ENCODE measurements around the gene IL37.

Gene IL37, protein sequence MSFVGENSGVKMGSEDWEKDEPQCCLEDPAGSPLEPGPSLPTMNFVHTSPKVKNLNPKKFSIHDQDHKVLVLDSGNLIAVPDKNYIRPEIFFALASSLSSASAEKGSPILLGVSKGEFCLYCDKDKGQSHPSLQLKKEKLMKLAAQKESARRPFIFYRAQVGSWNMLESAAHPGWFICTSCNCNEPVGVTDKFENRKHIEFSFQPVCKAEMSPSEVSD

DNA sequence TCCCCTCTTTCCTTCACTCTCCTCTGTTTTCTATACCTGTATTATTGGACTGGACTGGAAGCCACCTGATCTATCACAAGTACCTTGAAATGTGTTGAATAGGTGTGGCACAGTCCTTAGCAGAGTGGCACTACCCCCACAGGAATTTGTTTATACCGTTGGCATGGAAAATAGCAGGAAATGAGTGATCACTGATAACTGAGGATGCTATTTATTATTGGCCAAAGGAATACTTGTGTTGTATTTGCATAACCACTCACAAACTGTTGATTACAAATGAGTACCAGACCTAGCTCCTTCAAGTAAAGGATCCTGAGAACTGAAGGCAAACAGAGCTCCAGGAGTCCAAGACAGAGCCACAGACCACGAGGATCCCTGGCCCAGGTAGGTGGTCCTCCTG, at the start of gene IL37:
IL37 (plus strand) TSS at position 301 of the 400 bp plus-strand sequence. CDS start 1,848 bp downstream, outside the sequence.
- TF ChIP-seq POLR2A (IDR thresholded peaks at IDR 0.05; ENCODE audit: extremely low read depth, insufficient read length) (no peak), MYC (IDR thresholded peaks at IDR 0.05; ENCODE audit: low read depth, low read length) (no peak)
- TF ChIP-seq, protein P1, sequence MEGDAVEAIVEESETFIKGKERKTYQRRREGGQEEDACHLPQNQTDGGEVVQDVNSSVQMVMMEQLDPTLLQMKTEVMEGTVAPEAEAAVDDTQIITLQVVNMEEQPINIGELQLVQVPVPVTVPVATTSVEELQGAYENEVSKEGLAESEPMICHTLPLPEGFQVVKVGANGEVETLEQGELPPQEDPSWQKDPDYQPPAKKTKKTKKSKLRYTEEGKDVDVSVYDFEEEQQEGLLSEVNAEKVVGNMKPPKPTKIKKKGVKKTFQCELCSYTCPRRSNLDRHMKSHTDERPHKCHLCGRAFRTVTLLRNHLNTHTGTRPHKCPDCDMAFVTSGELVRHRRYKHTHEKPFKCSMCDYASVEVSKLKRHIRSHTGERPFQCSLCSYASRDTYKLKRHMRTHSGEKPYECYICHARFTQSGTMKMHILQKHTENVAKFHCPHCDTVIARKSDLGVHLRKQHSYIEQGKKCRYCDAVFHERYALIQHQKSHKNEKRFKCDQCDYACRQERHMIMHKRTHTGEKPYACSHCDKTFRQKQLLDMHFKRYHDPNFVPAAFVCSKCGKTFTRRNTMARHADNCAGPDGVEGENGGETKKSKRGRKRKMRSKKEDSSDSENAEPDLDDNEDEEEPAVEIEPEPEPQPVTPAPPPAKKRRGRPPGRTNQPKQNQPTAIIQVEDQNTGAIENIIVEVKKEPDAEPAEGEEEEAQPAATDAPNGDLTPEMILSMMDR (IDR thresholded peaks at IDR 0.05; ENCODE audit: low read depth, low read length), result no peak
- TF ChIP-seq, protein P2, sequence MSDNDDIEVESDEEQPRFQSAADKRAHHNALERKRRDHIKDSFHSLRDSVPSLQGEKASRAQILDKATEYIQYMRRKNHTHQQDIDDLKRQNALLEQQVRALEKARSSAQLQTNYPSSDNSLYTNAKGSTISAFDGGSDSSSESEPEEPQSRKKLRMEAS (IDR thresholded peaks at IDR 0.05; ENCODE audit: low read depth, low read length), result no peak
- no peak for DNase-seq (ENCODE audit: low read depth)

DNA sequence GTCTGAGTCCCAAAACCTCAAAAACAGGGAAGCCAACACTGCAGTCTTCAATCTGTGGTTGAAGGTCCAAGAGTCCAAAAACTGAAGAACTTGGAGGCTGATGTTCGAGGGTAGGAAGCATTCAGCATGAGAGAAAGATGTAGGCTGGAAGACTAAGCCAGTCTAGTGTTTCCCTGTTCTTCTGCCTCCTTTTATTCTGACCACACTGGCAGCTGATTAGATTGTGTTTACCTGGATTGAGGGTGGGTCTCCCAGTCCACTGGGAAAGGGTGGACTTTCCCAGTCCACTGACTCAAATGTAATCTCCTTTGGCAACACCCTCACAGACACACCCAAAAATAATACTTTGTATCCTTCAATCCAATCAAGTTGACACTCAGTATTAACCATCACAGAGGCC, 46.9 kb upstream of the IL37 start:
- no peak for TF ChIP-seq MYC (IDR thresholded peaks at IDR 0.05; ENCODE audit: low read depth, low read length)
- TF ChIP-seq, protein P2 (IDR thresholded peaks at IDR 0.05; ENCODE audit: low read depth, low read length), result no peak
- TF ChIP-seq, protein P1 (IDR thresholded peaks at IDR 0.05; ENCODE audit: low read depth, low read length), result no peak
- no peak for TF ChIP-seq POLR2A (IDR thresholded peaks at IDR 0.05; ENCODE audit: extremely low read depth, insufficient read length)
- DNase-seq (ENCODE audit: low read depth), result no peak
- no peak overlapping the region for H3K4me3 ChIP-seq (ENCODE audit: low read depth, low read length)

More for the DNA sequence above, at the start of gene IL37:
- H3K4me3 ChIP-seq (ENCODE audit: low read depth, low read length), result no peak within 1 kb of the TSS

DNA sequence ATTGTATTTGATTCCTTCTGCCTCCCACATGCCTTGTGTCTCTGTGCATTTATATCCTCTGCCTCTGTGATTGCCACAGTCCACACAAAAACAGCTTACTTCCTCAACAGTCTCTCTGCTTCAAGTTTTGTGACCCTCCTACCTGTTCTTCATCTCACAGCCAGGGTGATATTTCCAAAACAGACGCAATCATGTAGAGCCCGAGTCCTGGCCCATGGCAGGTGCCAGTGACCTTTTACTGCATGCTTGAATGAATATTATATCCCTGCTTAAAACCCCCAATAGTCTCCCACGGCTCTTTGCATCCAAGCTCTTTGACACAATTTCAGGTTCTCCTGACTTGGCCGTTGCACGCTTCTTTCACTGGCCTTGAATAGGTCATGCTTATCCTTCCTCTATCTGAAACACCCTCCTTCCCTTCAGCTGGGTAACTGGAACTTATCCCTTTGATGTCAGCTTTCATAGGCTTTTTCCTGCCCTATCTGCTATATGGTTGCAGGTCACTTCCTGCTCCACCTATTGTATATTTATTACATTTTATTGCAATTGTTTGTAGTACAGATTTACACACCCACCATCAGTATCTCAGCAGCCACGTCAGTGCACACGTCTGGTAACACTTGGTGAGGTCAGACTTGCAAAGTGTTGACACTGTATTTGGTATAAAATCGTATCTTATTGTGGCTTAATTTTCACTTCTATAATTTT, 44.7 kb upstream of the IL37 start:
- no peak overlapping the region for H3K4me3 ChIP-seq (ENCODE audit: low read depth, low read length)
- TF ChIP-seq, protein P2 (IDR thresholded peaks at IDR 0.05; ENCODE audit: low read depth, low read length), result no peak
- TF ChIP-seq MYC (IDR thresholded peaks at IDR 0.05; ENCODE audit: low read depth, low read length) (no peak), POLR2A (IDR thresholded peaks at IDR 0.05; ENCODE audit: extremely low read depth, insufficient read length) (no peak)
- TF ChIP-seq, protein P1 (IDR thresholded peaks at IDR 0.05; ENCODE audit: low read depth, low read length), result no peak
- DNase-seq (ENCODE audit: low read depth), result no peak

DNA sequence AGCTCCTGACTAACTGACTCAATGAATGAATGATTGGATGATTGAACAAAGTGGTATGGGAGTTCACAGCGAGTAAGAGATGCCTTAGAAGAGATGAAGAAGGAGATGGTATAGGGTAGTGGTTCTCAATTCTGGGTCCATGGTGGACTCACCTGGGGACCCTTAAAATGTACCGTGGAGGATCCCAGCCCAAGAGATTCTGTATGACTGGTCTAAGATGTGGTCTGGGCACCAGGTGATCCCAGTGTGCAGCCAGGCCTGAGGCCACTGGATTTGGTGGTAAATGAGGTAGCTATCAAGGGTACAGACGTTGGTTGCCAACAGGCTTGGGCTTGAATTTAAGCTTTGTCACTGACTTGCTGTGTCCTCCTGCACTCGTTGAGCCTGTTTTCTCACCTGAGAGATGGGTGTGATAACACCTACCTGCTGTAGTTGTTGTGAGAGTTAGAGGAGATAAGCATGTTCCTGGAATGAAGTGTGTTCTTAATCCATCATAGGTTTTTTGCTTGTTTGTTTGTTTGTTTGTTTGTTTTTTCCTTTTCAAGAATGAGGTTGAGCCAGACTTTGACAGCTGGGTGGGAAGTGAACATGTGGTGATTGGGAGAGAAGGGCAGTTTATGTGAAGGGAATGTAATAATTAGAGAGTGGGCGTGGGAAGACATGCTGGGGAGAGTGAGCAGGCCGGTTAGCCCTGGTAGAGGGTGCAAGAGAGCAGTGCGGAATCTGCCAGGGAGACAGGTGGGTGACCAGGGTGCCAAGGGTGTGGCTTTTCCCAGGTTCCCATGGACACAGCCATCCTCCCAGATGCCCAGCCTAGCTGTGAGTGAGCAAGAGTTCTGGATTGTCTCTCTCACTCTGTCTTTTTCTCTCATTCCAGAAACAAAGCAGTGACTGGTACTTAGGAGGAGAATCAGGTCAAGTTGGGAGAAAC, 43.0 kb upstream of the IL37 start:
- no peak for TF ChIP-seq POLR2A (IDR thresholded peaks at IDR 0.05; ENCODE audit: extremely low read depth, insufficient read length)
- TF ChIP-seq, protein P2 (IDR thresholded peaks at IDR 0.05; ENCODE audit: low read depth, low read length), result no peak
- no peak for TF ChIP-seq MYC (IDR thresholded peaks at IDR 0.05; ENCODE audit: low read depth, low read length)
- TF ChIP-seq, protein P1 (IDR thresholded peaks at IDR 0.05; ENCODE audit: low read depth, low read length), result no peak
- no peak for DNase-seq (ENCODE audit: low read depth)

DNA sequence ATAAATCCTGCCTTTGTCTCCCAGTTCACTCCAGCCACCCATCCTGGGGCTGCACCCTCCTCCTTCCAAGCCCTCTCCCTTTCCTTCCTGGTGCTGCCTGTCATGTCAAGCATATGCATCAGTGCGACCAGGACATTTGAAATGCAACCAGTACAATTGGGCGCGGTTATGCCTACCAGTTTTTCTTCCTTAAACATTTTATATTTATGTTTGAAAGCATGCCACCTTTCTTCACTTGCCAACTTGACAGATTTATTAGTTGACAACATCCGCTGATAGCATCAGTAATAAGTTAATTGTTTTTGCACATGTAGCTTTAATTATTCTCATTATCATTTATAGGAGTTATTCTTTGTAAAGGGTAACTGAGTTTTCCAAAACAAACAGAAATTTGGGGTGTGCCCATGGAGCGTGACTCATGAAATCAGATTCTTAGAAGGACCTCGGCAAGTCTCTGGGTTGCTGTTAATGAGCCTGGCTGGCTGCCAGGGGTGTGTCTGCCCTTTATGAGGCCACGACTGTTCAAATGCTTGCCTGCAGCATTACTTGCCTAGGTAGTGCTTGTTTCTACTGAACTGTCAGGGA, 41.6 kb upstream of the IL37 start:
- peak; percentile 43 for DNase-seq (ENCODE audit: low read depth)
- no peak overlapping the region for H3K4me3 ChIP-seq (ENCODE audit: low read depth, low read length)

More for the DNA sequence above, 43.0 kb upstream of the IL37 start:
- no peak overlapping the region for H3K4me3 ChIP-seq (ENCODE audit: low read depth, low read length)

More for the DNA sequence above, 41.6 kb upstream of the IL37 start:
- TF ChIP-seq MYC (IDR thresholded peaks at IDR 0.05; ENCODE audit: low read depth, low read length) (no peak), POLR2A (IDR thresholded peaks at IDR 0.05; ENCODE audit: extremely low read depth, insufficient read length) (no peak)
- TF ChIP-seq, protein P2 (IDR thresholded peaks at IDR 0.05; ENCODE audit: low read depth, low read length), result no peak
- TF ChIP-seq, protein P1 (IDR thresholded peaks at IDR 0.05; ENCODE audit: low read depth, low read length), result no peak
